Mammary epithelial cell (primary cell): ENCODE data around the gene PHLDB3.

ENCODE experiments used
- CTCF ChIP-seq, 2 donors: IDR thresholded peaks in 1 of 2; conservative IDR thresholded peaks in 1 of 2; 2 replicates each; pipeline ENCODE4 v1.5.1; 2011 to 2012; ENCODE audit warnings: inconsistent platforms in 2 of 2, low read length in 2 of 2, mild to moderate bottlenecking in 2 of 2, control low read depth in 1 of 2, low read depth in 1 of 2; ENCODE audit not compliant: insufficient read depth in 1 of 2; ENCODE audit errors: extremely low read depth in 1 of 2
- EZH2 ChIP-seq: IDR thresholded peaks from 2 replicates; pipeline ENCODE4 v1.6.1; 2012; ENCODE audit warnings: low read length, inconsistent platforms, borderline replicate concordance

- no peak for TF ChIP-seq CTCF (conservative IDR thresholded peaks at IDR 0.05 in 1 of 2, IDR thresholded peaks at IDR 0.05 in 1 of 2; ENCODE audit: extremely low read depth in 1 of 2, insufficient read depth in 1 of 2, low read depth in 1 of 2, low read length in 2 of 2)
- TF ChIP-seq EZH2, result no peak
These were observed 40.3 kb downstream of the PHLDB3 start for GRCh38 chr19:43464134-43464775.
